LNCAP (cell line): Measurements from ENCODE around the gene FAM13A.

Experiments
- CTCF ChIP-seq: fragments of 450-650 bp; IDR thresholded peaks from 2 replicates; pipeline ENCODE4 v1.5.1; 2017; ENCODE audit warnings: mild to moderate bottlenecking

The FAM13A gene

GRCh38 chr4:88745175-88745574, 311.8 kb downstream of the FAM13A start:
- no peak for TF ChIP-seq CTCF

- no peak for TF ChIP-seq CTCF
These were observed 312.4 kb downstream of the FAM13A start for GRCh38 chr4:88744609-88745008.

- no peak for TF ChIP-seq CTCF
These were observed 313.3 kb downstream of the FAM13A start for GRCh38 chr4:88743696-88744095.

GRCh38 chr4:88742561-88742960, 314.4 kb downstream of the FAM13A start:
- no peak for TF ChIP-seq CTCF

GRCh38 chr4:88738180-88738579, 318.8 kb downstream of the FAM13A start:
- TF ChIP-seq CTCF = no peak

GRCh38 chr4:88737307-88737941, 319.6 kb downstream of the FAM13A start:
- no peak for TF ChIP-seq CTCF

- no peak for TF ChIP-seq CTCF
These were observed 320.7 kb downstream of the FAM13A start for GRCh38 chr4:88736264-88736663.

- TF ChIP-seq CTCF = no peak
These were observed 321.4 kb downstream of the FAM13A start for GRCh38 chr4:88735564-88735963.
